ENCODE data around the gene ASIC2.

Gene ASIC2

GRCh38 chr17:33045216-33045615, 247.9 kb downstream of the ASIC2 start:
- DNase-seq (ENCODE audit: low read depth in 2 of 2) = no peak
- no peak overlapping the region for H3K4me3 ChIP-seq (replicated peaks in 1 of 2; ENCODE audit: low read depth in 2 of 2, low read length in 2 of 2)
- no peak for TF ChIP-seq CTCF (IDR thresholded peaks at IDR 0.05; ENCODE audit: low read depth, low read length)

- no peak overlapping the region for H3K4me3 ChIP-seq (replicated peaks in 1 of 2; ENCODE audit: low read depth in 2 of 2, low read length in 2 of 2)
- TF ChIP-seq CTCF (IDR thresholded peaks at IDR 0.05; ENCODE audit: low read depth, low read length) = no peak
- no peak for DNase-seq (ENCODE audit: low read depth in 2 of 2)
These were observed 248.3 kb downstream of the ASIC2 start for GRCh38 chr17:33044771-33045170.

GRCh38 chr17:33040461-33040860, 252.6 kb downstream of the ASIC2 start:
- DNase-seq (ENCODE audit: low read depth in 2 of 2) = no peak
- no peak for TF ChIP-seq CTCF (IDR thresholded peaks at IDR 0.05; ENCODE audit: low read depth, low read length)
- no peak overlapping the region for H3K4me3 ChIP-seq (replicated peaks in 1 of 2; ENCODE audit: low read depth in 2 of 2, low read length in 2 of 2)

GRCh38 chr17:33039874-33040273, 253.2 kb downstream of the ASIC2 start:
- peak; percentile 48 to 68 for DNase-seq (ENCODE audit: low read depth in 2 of 2)
- TF ChIP-seq CTCF (IDR thresholded peaks at IDR 0.05; ENCODE audit: low read depth, low read length) = no peak
- no peak overlapping the region for H3K4me3 ChIP-seq (replicated peaks in 1 of 2; ENCODE audit: low read depth in 2 of 2, low read length in 2 of 2)

GRCh38 chr17:33038740-33039139, 254.4 kb downstream of the ASIC2 start:
- H3K4me3 ChIP-seq (replicated peaks in 1 of 2; ENCODE audit: low read depth in 2 of 2, low read length in 2 of 2) = no peak overlapping the region
- TF ChIP-seq CTCF (IDR thresholded peaks at IDR 0.05; ENCODE audit: low read depth, low read length) = peak; percentile 65
- DNase-seq (ENCODE audit: low read depth in 2 of 2) = peak; percentile 33 to 49

- DNase-seq (ENCODE audit: low read depth in 2 of 2) = no peak
- no peak overlapping the region for H3K4me3 ChIP-seq (replicated peaks in 1 of 2; ENCODE audit: low read depth in 2 of 2, low read length in 2 of 2)
- TF ChIP-seq CTCF (IDR thresholded peaks at IDR 0.05; ENCODE audit: low read depth, low read length) = no peak
These were observed 259.9 kb downstream of the ASIC2 start for GRCh38 chr17:33033176-33033575.

GRCh38 chr17:33028778-33029177, 264.3 kb downstream of the ASIC2 start:
- no peak for TF ChIP-seq CTCF (IDR thresholded peaks at IDR 0.05; ENCODE audit: low read depth, low read length)
- no peak for DNase-seq (ENCODE audit: low read depth in 2 of 2)
- no peak overlapping the region for H3K4me3 ChIP-seq (replicated peaks in 1 of 2; ENCODE audit: low read depth in 2 of 2, low read length in 2 of 2)
